Muscle of leg (tissue), 11 donors: ENCODE results near the gene CHCHD6. TPM values are rescaled to one million over a fixed set of nuclear protein-coding genes. Genes with fewer than 3 reads are reported as not detected.

ENCODE experiments used
- DNase-seq: peaks from one replicate; pipeline ENCODE4 v3.0.0; 2013
- H3K27ac ChIP-seq: one replicate; pipeline ENCODE4 v1.5.1; 2013; ENCODE audit warnings: mild to moderate bottlenecking, low read length, control low read depth
- H3K27me3 ChIP-seq: one replicate; pipeline ENCODE4 v1.6.1; 2013; ENCODE audit warnings: low read length; ENCODE audit not compliant: control insufficient read depth, insufficient read depth
- H3K36me3 ChIP-seq: one replicate; pipeline ENCODE4 v1.6.1; 2013; ENCODE audit warnings: low read length; ENCODE audit not compliant: control insufficient read depth, insufficient read depth
- H3K4me1 ChIP-seq: one replicate; pipeline ENCODE4 v1.6.1; 2013; ENCODE audit warnings: low read length; ENCODE audit not compliant: control insufficient read depth, insufficient read depth
- H3K4me3 ChIP-seq: one replicate; pipeline ENCODE4 v1.5.1; 2013; ENCODE audit warnings: low read length, control low read depth
- H3K9me3 ChIP-seq: replicated peaks from 2 replicates; pipeline ENCODE4 v1.6.1; 2013; ENCODE audit warnings: low read depth, low read length; ENCODE audit not compliant: control insufficient read depth
- WGBS: methylation state at CpG from one replicate; pipeline ENCODE4 v1.1.5; 2013; ENCODE audit warnings: missing lambda C conversion rate; ENCODE audit not compliant: insufficient coverage; 5-methylcytosine and 5-hydroxymethylcytosine counted together
- polyA plus RNA-seq, 8 donors: library from polyadenylated mRNA; unstranded; fragments of 120-200 nt; gene quantifications; one replicate each; pipeline versions ENCODE4 v1.2.1 to v1.2.3, GENCODE V29; 2013; ENCODE audit warnings: inconsistent platforms in 1 of 8, low replicate concordance in 1 of 8; ENCODE audit not compliant: insufficient read length in 8 of 8, insufficient read depth in 1 of 8
- total RNA-seq: library from RNA; stranded (reverse); fragments of 120-200 nt; gene quantifications from one replicate; pipeline ENCODE4 v1.2.4, GENCODE V29; 2013

Gene CHCHD6
- total and polyA plus RNA-seq, 9 donors: 7.3 to 11.8 (median 8.7) TPM

GRCh38 chr3:127001486-127002194 lies 297.6 kb downstream of the CHCHD6 start:
- peaks cover 77% of the 10 kb centered on the region for H3K4me1 ChIP-seq
- whole genome bisulfite sequencing: 46% methylated on average over 17 of the region's 23 CpGs
- H3K9me3 ChIP-seq: no peaks in the 10 kb centered on the region
- DNase-seq: no peak
- H3K4me3 ChIP-seq: no peak overlapping the region
- peaks cover 26% of the 10 kb centered on the region for H3K36me3 ChIP-seq
- H3K27ac ChIP-seq: peak overlapping the region; percentile 42
- H3K27me3 ChIP-seq: no peaks in the 10 kb centered on the region

GRCh38 chr3:127002195-127003174 lies 298.4 kb downstream of the CHCHD6 start:
- DNase-seq: peak; percentile 92
- no peaks in the 10 kb centered on the region for H3K27me3 ChIP-seq
- H3K36me3 ChIP-seq: peaks cover 27% of the 10 kb centered on the region
- peak overlapping the region; percentile 67 for H3K27ac ChIP-seq
- peaks cover 71% of the 10 kb centered on the region for H3K4me1 ChIP-seq
- no peak overlapping the region for H3K4me3 ChIP-seq
- 38% methylated on average over 8 of the region's 26 CpGs for WGBS
- H3K9me3 ChIP-seq: no peaks in the 10 kb centered on the region

- WGBS: 85% methylated on average over 9 of the region's 12 CpGs
- H3K27me3 ChIP-seq: no peaks in the 10 kb centered on the region
- no peak for DNase-seq
- no peaks in the 10 kb centered on the region for H3K9me3 ChIP-seq
- H3K27ac ChIP-seq: no peak overlapping the region
- peaks cover 65% of the 10 kb centered on the region for H3K4me1 ChIP-seq
- no peak overlapping the region for H3K4me3 ChIP-seq
- H3K36me3 ChIP-seq: peaks cover 26% of the 10 kb centered on the region
These were observed 299.1 kb downstream of the CHCHD6 start for GRCh38 chr3:127003175-127003555.

- Histone ChIP-seq H3K4me3 (no peak overlapping the region), H3K36me3 (peaks cover 31% of the 10 kb centered on the region), H3K27ac (no peak overlapping the region), H3K9me3 (no peaks in the 10 kb centered on the region), H3K4me1 (peaks cover 63% of the 10 kb centered on the region), H3K27me3 (no peaks in the 10 kb centered on the region)
- 63% methylated on average over 3 of the region's 7 CpGs for WGBS
- DNase-seq: no peak
These were observed 299.7 kb downstream of the CHCHD6 start for GRCh38 chr3:127003601-127004280.

GRCh38 chr3:127004641-127005397 lies 300.8 kb downstream of the CHCHD6 start:
- Histone ChIP-seq H3K36me3 (peaks cover 32% of the 10 kb centered on the region), H3K4me1 (peaks cover 57% of the 10 kb centered on the region), H3K9me3 (no peaks in the 10 kb centered on the region), H3K27me3 (no peaks in the 10 kb centered on the region), H3K4me3 (no peak overlapping the region), H3K27ac (no peak overlapping the region)
- DNase-seq: no peak
- 88% methylated on average over 24 of the region's 32 CpGs for WGBS

- peaks cover 49% of the 10 kb centered on the region for H3K4me1 ChIP-seq
- WGBS: 89% methylated on average over 15 of the region's 17 CpGs
- H3K27ac ChIP-seq: no peak overlapping the region
- H3K36me3 ChIP-seq: peaks cover 32% of the 10 kb centered on the region
- no peaks in the 10 kb centered on the region for H3K9me3 ChIP-seq
- no peak overlapping the region for H3K4me3 ChIP-seq
- no peaks in the 10 kb centered on the region for H3K27me3 ChIP-seq
- DNase-seq: no peak
These were observed 301.9 kb downstream of the CHCHD6 start for GRCh38 chr3:127005864-127006500.

GRCh38 chr3:127006781-127007436 lies 302.9 kb downstream of the CHCHD6 start:
- Histone ChIP-seq H3K27ac (no peak overlapping the region), H3K9me3 (no peaks in the 10 kb centered on the region), H3K36me3 (peaks cover 38% of the 10 kb centered on the region), H3K27me3 (no peaks in the 10 kb centered on the region), H3K4me1 (peaks cover 45% of the 10 kb centered on the region), H3K4me3 (no peak overlapping the region)
- 87% methylated on average over 8 of the region's 8 CpGs for WGBS
- no peak for DNase-seq

GRCh38 chr3:127008236-127008635 lies 304.2 kb downstream of the CHCHD6 start:
- H3K4me3 ChIP-seq: no peak overlapping the region
- 63% methylated on average over 8 of the region's 10 CpGs for WGBS
- H3K27me3 ChIP-seq: no peaks in the 10 kb centered on the region
- no peak overlapping the region for H3K27ac ChIP-seq
- peaks cover 32% of the 10 kb centered on the region for H3K4me1 ChIP-seq
- no peaks in the 10 kb centered on the region for H3K9me3 ChIP-seq
- peaks cover 48% of the 10 kb centered on the region for H3K36me3 ChIP-seq
- DNase-seq: no peak

- peaks cover 19% of the 10 kb centered on the region for H3K4me1 ChIP-seq
- H3K27ac ChIP-seq: no peak overlapping the region
- peaks cover 47% of the 10 kb centered on the region for H3K36me3 ChIP-seq
- H3K4me3 ChIP-seq: no peak overlapping the region
- WGBS: 52% methylated on average over 5 of the region's 10 CpGs
- H3K27me3 ChIP-seq: no peaks in the 10 kb centered on the region
- DNase-seq: no peak
- no peaks in the 10 kb centered on the region for H3K9me3 ChIP-seq
These were observed 305.5 kb downstream of the CHCHD6 start for GRCh38 chr3:127009531-127009930.
